SK-N-SH treated with all-trans-retinoic acid at 6 μM for 48 hours (cell line): ENCODE results near the gene HGFAC.

ENCODE experiments used
- ARNTL ChIP-seq: fragments of 450-650 bp; formaldehyde crosslinking; IDR thresholded peaks from 2 replicates; pipeline ENCODE4 v1.5.0; 2020; ENCODE audit warnings: low read depth, mild to moderate bottlenecking, moderate library complexity, borderline replicate concordance
- OSR1 ChIP-seq: fragments of 250-450 bp; sonication (Bioruptor Pico); IDR thresholded peaks from 2 replicates; pipeline ENCODE4 v1.8.0; 2022; ENCODE audit warnings: moderate library complexity, mild to moderate bottlenecking, inconsistent platforms
- RARB ChIP-seq: fragments of 250-450 bp; sonication (Bioruptor Pico); IDR thresholded peaks from 2 replicates; pipeline ENCODE4 v1.8.0; 2021; ENCODE audit warnings: mild to moderate bottlenecking, moderate library complexity
- TOX ChIP-seq: fragments of 250-450 bp; sonication (Bioruptor Pico); IDR thresholded peaks from 2 replicates; pipeline ENCODE4 v1.8.0; 2021; ENCODE audit warnings: mild to moderate bottlenecking, moderate library complexity, borderline replicate concordance
- TF ChIP-seq, protein P1 (sequence below): fragments of 250-450 bp; sonication (Bioruptor Pico); IDR thresholded peaks from 2 replicates; pipeline ENCODE4 v1.8.0; 2020; ENCODE audit warnings: mild to moderate bottlenecking, moderate library complexity, borderline replicate concordance

DNA sequence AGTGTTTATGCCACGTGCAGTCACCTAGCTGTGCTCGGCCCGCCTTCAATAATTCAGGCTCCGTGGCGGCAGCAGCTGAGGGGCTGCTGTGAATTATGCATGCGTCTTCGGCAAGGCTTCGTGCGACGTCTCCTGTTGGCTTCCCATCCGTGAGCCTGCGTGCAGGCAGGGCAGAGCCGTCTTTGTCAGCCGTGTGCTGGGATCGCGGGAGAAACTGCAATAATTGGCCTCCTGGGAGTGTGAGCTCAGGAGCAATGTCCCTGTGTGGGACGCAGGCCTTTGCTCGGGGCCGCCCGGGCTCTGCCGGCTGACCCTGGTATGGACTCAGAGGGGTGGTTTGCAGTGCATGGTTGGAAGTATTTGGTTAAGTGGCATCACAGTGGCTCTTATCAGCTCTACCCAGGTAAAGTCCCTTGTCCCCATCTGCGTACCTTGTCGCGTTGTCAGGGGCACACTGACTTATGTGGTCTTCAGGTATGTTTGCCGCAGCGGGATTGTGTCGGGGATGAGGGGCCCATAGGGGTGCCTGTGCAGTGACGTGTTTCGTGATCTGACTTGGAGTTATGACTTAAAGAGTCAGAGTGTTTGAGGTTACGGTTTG is 34.5 kb upstream of the HGFAC start:
- TF ChIP-seq, protein P1, sequence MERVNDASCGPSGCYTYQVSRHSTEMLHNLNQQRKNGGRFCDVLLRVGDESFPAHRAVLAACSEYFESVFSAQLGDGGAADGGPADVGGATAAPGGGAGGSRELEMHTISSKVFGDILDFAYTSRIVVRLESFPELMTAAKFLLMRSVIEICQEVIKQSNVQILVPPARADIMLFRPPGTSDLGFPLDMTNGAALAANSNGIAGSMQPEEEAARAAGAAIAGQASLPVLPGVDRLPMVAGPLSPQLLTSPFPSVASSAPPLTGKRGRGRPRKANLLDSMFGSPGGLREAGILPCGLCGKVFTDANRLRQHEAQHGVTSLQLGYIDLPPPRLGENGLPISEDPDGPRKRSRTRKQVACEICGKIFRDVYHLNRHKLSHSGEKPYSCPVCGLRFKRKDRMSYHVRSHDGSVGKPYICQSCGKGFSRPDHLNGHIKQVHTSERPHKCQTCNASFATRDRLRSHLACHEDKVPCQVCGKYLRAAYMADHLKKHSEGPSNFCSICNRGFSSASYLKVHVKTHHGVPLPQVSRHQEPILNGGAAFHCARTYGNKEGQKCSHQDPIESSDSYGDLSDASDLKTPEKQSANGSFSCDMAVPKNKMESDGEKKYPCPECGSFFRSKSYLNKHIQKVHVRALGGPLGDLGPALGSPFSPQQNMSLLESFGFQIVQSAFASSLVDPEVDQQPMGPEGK, result no peak
- TF ChIP-seq RARB (CRISPR knock-in tag), result no peak
- TF ChIP-seq OSR1 (CRISPR knock-in tag), result no peak
- no peak for TF ChIP-seq TOX (CRISPR knock-in tag)
- TF ChIP-seq ARNTL (CRISPR knock-in tag), result no peak
